Measurements from ENCODE around the gene FMNL2. TPM values are rescaled to one million over a fixed set of nuclear protein-coding genes. Genes with fewer than 3 reads are reported as not detected.

Gene FMNL2
- polyA plus RNA-seq, 4 donors = 87.2 to 123 (median 98.3) TPM

DNA sequence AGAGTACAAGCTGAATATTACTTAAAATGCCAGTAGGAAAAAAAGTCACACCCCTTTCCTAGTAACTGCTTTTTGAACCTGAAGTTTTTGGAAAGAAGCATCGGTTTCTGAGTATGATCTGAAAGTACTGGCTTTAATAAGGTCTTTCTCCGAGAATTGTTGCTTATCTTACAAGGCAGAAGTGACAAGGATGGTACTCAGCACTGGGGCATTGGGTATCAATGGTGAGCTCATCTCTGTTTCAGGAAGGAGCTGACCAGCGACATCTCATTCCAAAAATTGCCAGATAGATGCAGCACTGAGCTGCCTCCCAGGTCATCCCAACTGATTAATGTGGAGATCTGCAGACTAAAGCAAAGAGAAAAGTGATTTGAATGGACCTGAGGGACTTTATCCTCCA is 85.4 kb downstream of the FMNL2 start:
- no peak for DNase-seq (ENCODE audit: low read depth in 4 of 4, low spot score in 2 of 4)

DNA sequence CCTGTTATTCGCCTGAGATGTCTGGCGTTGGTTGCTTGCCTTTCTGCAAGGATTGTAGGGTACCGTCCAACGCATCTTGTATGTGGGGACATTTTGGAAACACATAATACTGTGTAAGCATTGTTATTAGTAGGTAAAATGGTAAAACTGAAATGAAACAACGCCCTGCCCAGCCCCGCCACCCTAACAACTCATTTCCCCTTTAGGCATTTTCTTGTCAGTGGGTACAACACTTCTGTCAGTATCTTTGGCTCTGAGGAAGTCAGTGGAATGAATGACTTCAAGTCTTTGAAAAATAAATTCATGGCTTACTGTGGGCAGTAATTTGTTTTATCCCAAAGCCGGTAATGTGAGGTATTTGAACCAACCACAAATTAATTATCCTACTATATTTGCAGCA is 86.0 kb downstream of the FMNL2 start:
- DNase-seq (ENCODE audit: low read depth in 4 of 4, low spot score in 2 of 4) = no peak

DNA sequence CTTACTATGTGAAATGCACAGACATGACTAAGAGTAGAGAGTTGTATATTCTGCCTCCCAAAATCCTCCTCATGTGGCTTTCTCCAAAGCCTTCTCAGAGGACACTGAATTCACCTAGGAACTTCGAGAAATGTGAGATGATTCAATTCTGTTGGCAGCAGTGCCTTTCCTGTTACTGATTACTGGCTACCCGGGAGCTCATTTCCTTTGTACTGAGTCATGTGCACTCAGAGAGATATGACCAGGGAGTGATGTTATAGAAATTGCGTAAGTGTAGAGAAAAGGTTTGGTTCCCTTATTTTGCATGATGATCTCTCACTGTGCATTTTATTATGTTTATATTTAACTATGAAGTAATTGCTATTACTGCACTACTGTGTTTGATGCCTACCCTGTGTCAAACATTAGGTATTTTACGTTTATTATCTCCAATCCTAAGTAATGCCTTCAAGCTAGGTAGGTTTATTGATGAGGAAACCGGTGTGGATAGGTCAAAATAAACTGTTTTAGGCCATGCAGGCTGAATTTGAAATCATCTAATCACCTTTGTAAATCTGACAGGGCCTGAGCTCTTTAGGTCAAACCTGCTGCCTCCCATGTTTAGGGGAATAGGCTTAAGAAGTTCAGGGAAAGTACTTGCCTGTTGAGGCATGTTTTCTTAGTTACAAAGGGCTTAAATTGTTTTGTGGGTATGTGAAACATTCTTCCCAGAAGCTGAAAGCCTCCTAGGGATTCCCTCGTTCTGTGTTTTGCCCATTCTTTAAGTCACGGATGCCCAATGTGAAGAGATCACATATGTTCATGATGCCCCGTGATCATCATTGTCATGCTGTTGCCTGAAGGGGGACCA is 86.8 kb downstream of the FMNL2 start:
- no peak for DNase-seq (ENCODE audit: low read depth in 4 of 4, low spot score in 2 of 4)

DNA sequence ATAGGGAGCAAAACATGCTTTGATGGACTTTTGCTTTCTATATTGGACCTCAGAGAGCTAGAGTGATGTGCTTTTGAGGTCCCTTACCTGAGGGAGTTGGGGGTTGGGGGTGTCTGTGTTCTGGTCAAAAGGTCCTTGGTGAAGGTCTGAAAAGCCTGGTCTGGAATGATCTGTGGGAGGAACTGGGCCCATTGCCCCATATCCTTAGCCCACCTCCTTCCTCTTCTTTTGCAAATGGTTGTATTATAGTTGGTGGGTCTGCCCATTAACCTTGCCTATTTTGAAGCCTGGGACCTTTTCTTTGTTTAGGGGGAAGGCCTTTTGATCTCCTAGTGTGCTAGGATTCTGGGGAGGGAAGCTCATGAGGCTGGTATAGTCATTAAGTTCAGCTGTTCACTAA is 88.7 kb downstream of the FMNL2 start:
- no peak for DNase-seq (ENCODE audit: low read depth in 4 of 4, low spot score in 2 of 4)

DNA sequence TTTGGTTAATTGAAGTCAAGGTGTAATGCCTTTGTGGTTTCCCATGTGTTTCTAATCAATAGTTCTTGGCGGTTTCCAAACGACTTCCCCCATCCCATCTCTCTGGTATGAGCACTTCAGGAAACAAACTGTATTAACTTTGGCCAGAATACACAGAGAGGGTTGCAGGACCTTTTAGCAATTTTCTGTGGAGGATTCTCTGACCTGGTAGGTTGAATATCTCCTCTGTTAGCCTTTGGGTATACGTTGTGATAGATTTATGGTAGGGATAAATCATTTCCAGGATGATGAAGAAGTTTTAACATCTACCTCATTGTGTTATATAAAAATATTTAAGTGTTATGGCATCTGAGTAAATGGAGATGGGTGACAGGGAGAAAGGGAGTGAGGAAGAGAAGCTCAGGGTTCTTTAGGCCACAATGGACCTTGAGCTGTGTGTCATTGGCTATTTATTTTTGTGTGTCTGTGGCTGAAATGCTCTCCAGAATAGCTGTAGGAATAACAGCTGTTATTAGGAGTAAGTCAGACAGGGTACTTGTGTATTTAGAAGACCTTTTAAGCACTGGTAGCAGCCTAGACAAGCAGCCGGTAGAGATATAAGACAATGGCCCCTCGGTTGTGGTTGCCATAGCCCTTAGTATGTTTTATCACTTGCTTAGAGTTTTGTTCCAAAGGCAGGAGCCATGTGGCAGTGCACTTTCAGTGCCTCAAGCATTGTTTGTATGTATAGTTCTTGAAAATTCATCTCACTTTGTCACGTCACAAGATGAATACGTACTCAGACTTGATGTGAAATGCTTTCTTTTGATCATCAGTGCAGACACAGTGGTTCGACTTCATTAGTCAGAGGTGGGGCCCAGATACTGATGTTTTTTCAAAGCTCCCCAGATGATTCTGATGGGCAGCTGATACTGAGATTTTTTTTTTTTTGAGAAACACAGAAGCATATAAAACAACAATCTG is 91.1 kb downstream of the FMNL2 start:
- DNase-seq (ENCODE audit: low read depth in 4 of 4, low spot score in 2 of 4) = no peak

DNA sequence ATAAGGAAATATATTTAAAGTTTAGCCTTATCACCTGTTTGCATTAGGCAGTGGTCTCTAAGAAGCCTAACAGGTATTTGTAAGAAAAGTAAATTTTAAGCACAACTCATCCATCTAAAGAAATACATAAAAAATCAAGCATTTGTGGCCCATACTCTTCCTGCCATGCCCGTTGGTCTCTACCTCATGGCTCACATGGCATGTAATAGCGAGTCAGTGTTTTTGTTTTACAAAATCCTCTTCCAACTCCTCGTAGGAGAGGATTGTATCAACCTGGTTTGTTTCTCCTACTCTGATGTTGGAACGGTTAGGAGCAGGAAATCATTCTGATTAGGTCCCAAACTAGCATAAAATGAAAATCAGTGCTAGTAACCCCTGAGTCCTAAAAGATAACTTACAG is 91.8 kb downstream of the FMNL2 start:
- no peak for DNase-seq (ENCODE audit: low read depth in 4 of 4, low spot score in 2 of 4)

DNA sequence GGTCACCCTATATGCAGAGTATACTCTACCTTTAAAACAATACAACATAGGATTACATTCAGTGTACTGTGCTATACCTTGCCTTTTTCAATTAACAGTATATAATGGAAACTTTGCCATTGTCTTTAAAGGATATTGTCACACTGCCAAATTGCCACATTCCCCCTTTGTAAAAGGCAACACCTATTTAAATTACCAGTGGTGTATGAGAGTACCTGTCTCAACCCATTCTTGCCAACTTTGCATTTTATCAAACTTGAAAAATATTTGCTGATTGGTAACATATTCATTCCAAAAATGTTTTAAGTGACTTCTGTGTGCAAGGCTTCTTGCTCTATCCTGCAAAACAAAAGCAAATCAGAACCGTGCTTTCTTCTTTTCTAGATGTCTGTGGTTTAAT is 92.9 kb downstream of the FMNL2 start:
- no peak for DNase-seq (ENCODE audit: low read depth in 4 of 4, low spot score in 2 of 4)

DNA sequence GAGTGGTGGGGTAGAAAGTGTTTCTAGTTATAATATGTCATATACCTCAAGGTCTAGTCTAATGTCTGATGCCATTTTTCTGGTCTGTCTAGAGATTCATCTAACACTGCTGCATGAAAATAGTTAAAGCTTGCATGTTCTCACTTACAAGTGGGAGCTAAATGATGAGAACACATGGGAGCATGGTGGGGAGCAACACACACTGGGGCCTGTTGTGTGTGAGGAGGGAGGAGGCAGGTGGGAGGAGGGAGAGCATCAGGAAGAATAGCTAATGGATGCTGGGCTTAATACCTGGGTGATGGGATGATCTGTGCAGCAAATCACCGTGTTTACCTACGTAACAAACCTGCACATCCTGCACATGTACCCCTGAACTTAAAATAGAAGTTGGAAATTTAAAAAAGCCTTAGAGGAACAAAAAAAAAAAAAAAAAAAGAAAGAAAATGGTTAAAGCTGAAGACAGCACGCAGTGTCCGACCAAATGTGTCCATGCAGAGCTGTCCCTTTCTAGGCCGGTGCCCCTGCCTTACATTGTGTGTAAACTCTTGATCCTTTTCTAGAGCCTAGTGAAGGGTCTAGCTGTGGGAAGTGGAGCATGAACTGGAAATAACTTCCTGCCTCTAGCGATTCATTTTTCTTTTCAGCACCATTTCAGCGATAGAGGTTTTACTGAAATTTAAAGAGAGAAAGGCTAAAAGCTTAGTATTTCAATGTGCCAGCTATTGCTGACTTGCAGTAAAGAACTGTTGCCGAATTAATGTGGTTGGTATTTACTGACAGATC is 94.0 kb downstream of the FMNL2 start:
- no peak for DNase-seq (ENCODE audit: low read depth in 4 of 4, low spot score in 2 of 4)

DNA sequence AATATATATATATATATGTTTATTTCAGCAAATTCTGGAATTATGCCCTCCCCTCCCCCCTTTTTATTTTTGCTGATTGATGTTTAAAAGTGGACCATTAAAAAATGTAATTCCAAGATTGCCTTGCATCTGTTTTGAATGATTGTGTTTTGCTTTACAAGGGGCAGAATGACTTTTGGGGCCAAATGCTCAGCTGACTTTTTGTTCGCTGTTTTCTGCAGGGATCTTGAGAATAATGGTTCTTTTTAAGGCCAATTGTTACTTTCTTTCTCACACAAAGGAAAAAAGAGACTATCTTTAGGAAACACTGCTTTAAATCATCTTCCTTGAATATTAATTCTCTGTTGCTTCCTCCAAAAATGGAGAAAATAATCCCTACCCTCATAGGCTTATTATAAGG is 95.9 kb downstream of the FMNL2 start:
- DNase-seq (ENCODE audit: low read depth in 4 of 4, low spot score in 2 of 4) = no peak

DNA sequence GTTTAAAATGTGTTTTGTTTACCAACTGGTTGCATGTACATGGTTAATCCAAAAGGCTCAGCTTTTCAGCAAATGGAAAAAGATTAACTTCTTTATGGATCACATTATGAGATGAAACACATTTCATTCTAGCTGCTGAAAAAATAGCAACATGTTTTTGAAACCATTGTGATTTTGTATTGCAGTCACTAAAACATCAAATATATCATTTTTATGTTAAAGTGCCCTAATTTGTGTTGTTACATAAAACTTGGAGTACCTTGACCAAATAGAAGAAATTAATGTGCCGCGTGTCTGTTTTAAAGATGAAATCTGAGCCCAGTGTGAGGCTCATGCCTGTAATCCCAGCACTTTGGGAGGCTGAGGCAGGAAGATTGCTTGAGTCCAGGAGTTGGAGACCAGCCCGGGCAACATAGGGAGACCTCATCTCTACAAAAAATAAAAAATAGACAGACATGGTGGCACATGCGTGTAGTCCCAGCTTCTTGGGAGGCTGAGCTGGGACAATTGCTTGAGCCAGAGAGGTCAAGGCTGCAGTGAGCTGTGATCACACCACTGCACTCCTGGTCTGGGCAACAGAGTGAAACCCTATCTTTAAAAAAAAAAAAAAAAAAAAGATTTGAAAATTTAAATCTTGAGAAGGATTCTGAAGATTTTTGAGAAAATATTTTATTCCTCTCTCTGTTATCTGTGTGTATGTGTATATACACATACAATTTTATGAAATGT is 96.6 kb downstream of the FMNL2 start:
- DNase-seq (ENCODE audit: low read depth in 4 of 4, low spot score in 2 of 4) = no peak

DNA sequence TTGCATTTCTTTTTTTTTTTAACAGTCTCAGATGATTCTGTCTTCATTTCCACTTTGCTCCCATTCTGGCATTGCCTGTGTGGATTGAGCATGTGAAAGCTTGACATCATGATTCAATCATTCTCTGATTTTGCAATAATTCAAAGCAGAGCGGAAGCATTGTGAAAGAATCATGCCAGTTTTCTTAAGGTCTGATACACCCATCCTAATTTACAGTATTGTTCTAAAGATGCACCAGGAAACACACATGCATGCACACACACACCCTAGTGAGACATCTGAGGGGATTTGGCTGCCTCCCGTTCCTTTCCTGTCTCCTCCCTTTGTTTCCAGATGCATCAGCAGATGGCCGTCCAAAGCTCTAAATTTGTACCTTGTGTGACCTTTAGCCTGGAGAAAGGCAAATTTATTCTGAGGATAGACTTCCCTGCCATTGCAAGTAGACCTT is 97.3 kb downstream of the FMNL2 start:
- no peak for DNase-seq (ENCODE audit: low read depth in 4 of 4, low spot score in 2 of 4)

DNA sequence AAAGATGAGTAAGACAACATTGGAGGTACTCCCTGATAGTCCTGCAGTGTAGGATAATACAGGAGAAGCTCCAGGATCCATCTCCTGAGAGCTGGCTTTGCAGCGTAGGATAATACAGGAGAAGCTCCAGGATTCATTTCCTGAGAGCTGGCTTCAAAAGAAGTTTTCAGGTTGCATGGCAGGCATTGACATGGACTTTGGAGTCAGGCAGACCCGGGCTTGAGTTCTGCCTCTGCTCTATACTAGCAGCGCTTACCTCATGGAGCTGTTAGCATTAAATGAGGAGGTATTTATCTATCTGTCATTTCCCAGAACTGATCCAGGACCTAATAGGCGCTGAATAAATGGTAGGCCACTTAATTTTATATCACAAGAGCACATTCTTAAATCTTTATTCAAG is 97.8 kb downstream of the FMNL2 start:
- DNase-seq (ENCODE audit: low read depth in 4 of 4, low spot score in 2 of 4) = no peak

DNA sequence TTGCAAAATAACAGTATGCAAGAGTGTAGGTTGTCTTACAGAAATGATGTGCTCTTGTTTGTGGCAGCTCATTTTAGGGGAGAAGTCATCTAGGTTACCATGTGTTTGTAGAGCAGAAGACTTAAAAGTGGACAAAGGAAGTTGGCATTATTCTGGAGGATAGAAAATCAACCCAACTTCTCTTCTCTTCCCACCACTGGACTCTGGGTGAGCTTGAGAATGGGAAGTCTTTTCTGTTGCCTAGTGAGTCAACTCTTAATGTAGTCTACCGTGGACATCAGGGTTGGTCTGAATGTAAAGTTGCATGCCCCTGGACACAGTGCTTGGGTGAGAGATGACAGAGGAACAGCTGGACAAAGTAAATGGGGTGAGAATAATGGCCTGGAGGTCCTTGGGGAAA is 98.3 kb downstream of the FMNL2 start:
- DNase-seq (ENCODE audit: low read depth in 4 of 4, low spot score in 2 of 4) = no peak

DNA sequence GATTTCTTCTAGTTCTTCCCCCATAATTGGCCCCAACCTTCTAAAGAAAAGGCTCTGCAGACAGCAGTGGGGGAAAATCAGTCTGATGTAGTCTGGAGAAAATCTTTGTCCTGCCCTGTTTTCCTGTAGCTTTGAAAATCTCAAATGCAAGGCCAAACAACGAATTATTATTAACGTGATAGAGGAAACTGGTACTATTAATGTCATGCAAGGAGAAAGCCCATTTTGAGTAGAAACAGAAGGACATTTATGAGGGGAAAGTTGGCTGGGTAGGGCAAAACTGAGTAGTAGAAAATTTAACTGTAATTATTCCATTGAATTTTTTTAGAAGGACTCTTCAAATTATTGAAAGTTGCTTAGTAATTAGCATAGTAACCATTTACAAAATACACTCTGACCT is 98.8 kb downstream of the FMNL2 start:
- DNase-seq (ENCODE audit: low read depth in 4 of 4, low spot score in 2 of 4) = no peak

DNA sequence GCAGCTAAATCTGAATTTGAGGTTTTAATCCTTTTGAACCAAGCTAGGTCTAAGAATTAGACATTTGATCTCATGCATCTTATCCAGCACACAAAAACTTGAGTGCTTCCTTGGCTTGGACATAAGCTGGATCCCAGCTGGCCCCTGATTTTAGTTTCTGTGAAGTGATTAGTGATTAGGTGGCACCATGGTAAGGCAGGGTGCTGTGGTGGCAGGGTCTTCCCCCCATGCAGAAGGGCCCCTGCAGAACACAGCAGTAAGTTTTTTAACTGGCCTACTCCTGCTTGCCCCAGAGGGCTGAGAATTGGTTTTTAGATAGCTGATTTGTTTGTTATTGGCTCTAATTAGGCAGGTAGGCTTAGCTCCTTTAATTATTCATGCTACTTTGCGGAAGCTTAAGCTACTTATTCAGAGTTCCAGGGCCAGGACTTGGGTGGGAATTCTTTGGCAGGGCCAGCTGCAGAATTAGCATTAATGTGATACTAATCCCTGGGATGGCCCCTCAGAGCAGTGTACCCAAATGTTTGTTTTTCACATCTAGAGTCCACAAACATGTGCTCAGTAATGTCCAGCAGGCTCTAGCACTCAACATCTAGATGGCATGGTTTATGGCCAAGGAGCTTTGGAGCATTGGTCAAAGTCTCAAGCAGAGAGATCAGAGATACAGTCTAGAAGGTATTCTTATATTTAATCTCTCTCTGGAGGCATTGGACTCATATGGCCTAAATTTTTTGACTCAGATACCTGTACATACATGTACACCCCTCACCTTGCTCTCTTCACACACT is 99.6 kb downstream of the FMNL2 start:
- no peak for DNase-seq (ENCODE audit: low read depth in 4 of 4, low spot score in 2 of 4)

DNA sequence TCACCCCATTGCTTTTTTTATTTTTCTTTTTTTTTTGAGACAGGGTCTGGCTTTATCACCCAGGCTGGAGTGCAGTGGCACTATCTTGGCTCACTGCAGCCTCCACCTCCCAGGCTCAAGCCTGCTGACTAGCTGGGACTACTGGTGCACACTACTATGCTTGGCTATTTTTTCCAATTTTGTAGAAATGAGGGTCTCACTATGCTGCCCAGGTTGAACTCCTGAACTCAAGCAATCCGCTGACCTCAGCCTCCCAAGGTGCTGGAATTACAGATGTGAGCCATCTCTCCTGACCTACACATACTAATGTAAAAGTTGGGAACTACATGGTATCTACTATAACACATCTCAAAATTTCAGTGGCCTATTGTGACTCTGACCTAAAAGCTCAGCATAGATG is 101.2 kb downstream of the FMNL2 start:
- no peak for DNase-seq (ENCODE audit: low read depth in 4 of 4, low spot score in 2 of 4)

DNA sequence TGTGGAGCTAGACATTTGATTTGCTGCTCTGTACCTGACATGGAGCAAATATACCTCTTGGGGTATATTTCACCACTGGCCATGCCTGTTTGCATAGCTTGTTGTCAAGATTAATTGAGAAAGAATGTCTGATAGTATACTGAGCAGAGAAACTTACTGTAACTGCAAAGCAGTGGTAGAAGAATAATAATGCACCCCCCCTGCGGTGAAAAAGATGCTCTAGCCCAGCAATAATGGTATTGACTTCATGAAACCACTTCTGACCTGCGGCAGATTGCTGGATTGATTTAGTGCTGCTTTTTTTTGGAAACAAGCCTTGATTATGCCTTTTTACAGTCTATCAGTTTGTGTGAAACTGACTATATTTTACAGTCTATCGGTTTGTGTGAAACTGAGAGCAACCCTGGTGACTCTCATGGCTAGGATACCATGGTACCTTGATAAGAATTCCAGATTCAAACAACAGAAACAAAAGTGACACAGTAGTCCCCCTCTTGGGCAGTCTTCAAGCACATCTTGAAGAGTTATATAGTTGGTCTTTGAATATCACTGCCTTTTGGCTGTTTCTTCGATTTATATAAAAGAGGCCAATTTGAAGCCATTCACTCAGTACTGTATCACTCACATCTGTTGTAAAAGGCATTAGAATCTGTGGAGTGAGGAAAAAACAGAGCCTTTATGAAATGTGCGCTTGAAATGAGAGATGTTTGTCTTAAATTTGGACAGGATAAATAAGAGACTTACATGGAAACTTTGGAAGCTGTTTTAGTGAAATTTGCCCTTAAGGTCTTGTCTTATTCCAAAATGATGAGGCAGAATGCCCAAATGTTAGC is 102.5 kb downstream of the FMNL2 start:
- DNase-seq (ENCODE audit: low read depth in 4 of 4, low spot score in 2 of 4) = no peak

DNA sequence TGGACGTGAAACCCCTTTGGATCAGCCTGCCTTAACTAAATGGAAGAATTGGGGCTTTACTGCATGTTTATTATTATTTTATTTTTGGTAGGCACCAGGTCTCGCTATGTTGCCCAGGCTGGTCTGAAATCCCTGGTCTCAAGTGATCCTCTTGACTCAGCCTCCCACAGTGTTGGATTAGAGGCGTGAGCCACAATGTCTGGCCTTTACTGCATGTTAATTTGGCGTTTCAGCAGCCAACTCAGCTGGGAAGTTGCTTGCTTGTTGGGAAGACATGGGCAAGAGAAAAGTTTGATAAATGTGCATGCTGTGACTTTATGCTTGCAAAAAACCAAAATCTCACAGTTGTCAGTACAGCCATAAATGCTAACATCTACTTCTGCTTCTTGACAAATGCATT is 105.1 kb downstream of the FMNL2 start:
- no peak for DNase-seq (ENCODE audit: low read depth in 4 of 4, low spot score in 2 of 4)

DNA sequence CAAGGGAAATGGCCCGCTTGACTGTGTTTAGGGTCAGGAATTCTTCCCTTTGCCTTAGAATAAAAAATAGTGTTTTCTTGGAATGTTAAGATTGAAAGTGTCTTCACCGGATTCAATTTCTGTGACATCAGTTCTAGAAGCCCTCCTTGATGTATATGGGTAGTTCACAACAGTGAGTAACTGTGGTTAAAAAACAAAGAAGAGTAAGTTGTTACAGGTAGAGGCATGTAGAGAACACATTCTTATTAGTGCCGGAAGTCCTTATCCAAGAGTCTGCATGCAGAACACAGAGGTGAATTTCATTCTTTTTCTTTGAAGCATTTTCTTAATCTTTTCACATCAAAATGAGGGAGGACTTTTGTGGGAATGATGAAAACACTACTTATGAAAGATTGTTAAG is 105.5 kb downstream of the FMNL2 start:
- no peak for DNase-seq (ENCODE audit: low read depth in 4 of 4, low spot score in 2 of 4)
